Measurements from ENCODE around the gene STK39.

GRCh38 chr2:168146892-168147810 lies 100.2 kb downstream of the STK39 start:
- TF ChIP-seq CTCF (IDR thresholded peaks at IDR 0.05; ENCODE audit: insufficient read depth, low read length), result no peak
- TF ChIP-seq POLR2AphosphoS5 (IDR thresholded peaks at IDR 0.05; ENCODE audit: low read depth), result no peak
- TF ChIP-seq REST (IDR thresholded peaks at IDR 0.05; ENCODE audit: insufficient replicate concordance, low read depth), result no peak
- TF ChIP-seq GABPA (IDR thresholded peaks at IDR 0.05; ENCODE audit: low read depth), result no peak
- no peak for TF ChIP-seq SPI1 (IDR thresholded peaks at IDR 0.05; ENCODE audit: borderline replicate concordance, low read depth)

All from HL-60 (cell line).